Left lung (tissue), 10 donors: ENCODE measurements around the gene ERC2. TPM values are rescaled to one million over a fixed set of nuclear protein-coding genes. Genes with fewer than 3 reads are reported as not detected.

ENCODE experiments used
- ATAC-seq: fragments of 200-7000 bp; cut with Tn5 transposase; one replicate; pipeline ENCODE4 v1.9.1; 2020; ENCODE audit warnings: moderate library complexity
- DNase-seq, 4 donors: peaks; one replicate each; pipeline ENCODE4 v3.0.0-alpha.2; 2013 to 2020
- H3K27ac ChIP-seq, 2 donors: fragments of 200-600 bp; sonication (generic) in 1 of 2; one replicate each; pipeline versions ENCODE4 v1.5.0 to v1.8.0; 2020 to 2021
- H3K27me3 ChIP-seq, 2 donors: fragments of 200-600 bp; sonication (generic) in 1 of 2; one replicate each; pipeline versions ENCODE4 v1.5.0 to v1.8.0; 2020 to 2021
- H3K36me3 ChIP-seq, 2 donors: fragments of 200-600 bp; sonication (generic) in 1 of 2; one replicate each; pipeline versions ENCODE4 v1.5.0 to v1.8.0; 2020 to 2021
- H3K4me1 ChIP-seq, 2 donors: fragments of 200-600 bp; one replicate each; pipeline ENCODE4 v1.8.0; 2021
- H3K4me3 ChIP-seq, 2 donors: fragments of 200-600 bp; sonication (generic) in 1 of 2; one replicate each; pipeline versions ENCODE4 v1.5.0 to v1.8.0; 2020 to 2021; ENCODE audit warnings: mild to moderate bottlenecking in 1 of 2
- H3K9me3 ChIP-seq, 2 donors: fragments of 200-600 bp; sonication (generic) in 1 of 2; one replicate each; pipeline versions ENCODE4 v1.5.0 to v1.8.0; 2020 to 2021
- intact Hi-C, 2 donors: fragments of 100-400 bp; cut with DNase I; formaldehyde crosslinking; loops; one replicate each; pipeline versions ENCODE4 v1.11.2 to v1.14.2; 2022
- polyA plus RNA-seq, 6 donors: library from polyadenylated mRNA; unstranded; fragments of 120-200 nt; gene quantifications; one replicate each; pipeline ENCODE4 v1.2.1, GENCODE V29; 2013; ENCODE audit not compliant: insufficient read length in 6 of 6
- total RNA-seq, 2 donors: library from RNA; stranded (reverse); fragmentation: NEBNext Ultra II Directional; extraction: Animal tissue kit (Norgen Biotek cat#: 25700); gene quantifications; one replicate each; pipeline ENCODE4 v1.2.1, GENCODE V29; 2021
- TF ChIP-seq, protein P1 (sequence below), 2 donors: fragments of 200-600 bp; sonication (generic) in 1 of 2; IDR thresholded peaks; one replicate each; pipeline versions ENCODE4 v1.5.0 to v1.8.0; 2021; ENCODE audit warnings: antibody characterized with exemption in 2 of 2
- donor health status: DM: no; HTN: yes; CAD: no.
- donor health status: DM: no; HTN: no; CAD: no.

ERC2 gene
- total and polyA plus RNA-seq, 8 donors, result 1.6 to 3.3 (median 2.1) TPM

DNA sequence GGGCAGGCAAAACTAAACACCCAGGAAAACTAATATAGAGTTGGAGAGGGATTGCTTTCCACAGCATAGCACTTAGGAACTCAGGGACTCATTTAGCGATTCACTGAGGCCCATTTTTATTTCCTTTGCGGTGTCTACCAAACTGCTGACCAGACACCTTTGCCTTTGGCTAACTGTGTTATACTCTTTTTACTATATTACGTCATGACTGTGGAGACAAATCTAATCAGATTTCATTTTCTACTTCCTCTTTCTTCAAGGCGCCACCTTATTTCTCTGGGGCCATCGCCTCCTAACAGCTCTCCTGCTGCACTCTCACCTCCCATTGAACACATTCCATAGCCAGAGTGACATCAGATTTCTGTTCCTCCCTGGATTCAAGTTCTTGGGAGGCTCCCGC is 765.4 kb downstream of the ERC2 start:
- H3K4me1 ChIP-seq, result no peaks in the 10 kb centered on the region
- no peak for DNase-seq
- intact Hi-C loops, result no loop called here
- ATAC-seq, result no peak
- no peaks in the 10 kb centered on the region for H3K36me3 ChIP-seq
- no peaks in the 10 kb centered on the region for H3K9me3 ChIP-seq
- TF ChIP-seq, protein P1, sequence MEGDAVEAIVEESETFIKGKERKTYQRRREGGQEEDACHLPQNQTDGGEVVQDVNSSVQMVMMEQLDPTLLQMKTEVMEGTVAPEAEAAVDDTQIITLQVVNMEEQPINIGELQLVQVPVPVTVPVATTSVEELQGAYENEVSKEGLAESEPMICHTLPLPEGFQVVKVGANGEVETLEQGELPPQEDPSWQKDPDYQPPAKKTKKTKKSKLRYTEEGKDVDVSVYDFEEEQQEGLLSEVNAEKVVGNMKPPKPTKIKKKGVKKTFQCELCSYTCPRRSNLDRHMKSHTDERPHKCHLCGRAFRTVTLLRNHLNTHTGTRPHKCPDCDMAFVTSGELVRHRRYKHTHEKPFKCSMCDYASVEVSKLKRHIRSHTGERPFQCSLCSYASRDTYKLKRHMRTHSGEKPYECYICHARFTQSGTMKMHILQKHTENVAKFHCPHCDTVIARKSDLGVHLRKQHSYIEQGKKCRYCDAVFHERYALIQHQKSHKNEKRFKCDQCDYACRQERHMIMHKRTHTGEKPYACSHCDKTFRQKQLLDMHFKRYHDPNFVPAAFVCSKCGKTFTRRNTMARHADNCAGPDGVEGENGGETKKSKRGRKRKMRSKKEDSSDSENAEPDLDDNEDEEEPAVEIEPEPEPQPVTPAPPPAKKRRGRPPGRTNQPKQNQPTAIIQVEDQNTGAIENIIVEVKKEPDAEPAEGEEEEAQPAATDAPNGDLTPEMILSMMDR (IDR thresholded peaks at IDR 0.05), result no peak
- no peak overlapping the region for H3K27ac ChIP-seq
- peaks cover 0 to 7% of the 10 kb centered on the region in 2 donors for H3K27me3 ChIP-seq
- no peak overlapping the region for H3K4me3 ChIP-seq

DNA sequence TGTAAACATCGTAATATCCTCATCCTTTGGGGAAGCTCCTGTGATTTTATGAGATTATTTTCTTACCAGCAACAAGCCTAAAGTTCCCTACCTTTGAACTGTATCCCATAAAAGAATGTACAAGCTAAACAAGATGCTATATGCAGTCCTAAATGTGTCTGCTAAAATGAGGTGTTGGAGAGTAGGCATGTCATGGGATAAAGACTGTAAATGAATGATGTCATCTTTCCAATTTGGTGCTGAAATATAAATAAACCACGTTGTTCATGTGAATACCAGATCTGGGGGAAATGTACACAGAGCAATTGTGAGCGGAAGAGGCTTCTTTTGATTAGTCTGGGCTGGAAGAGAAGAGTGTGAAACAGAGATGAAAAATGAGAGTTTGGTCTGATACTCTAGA is 766.3 kb downstream of the ERC2 start:
- H3K36me3 ChIP-seq, result no peaks in the 10 kb centered on the region
- H3K4me1 ChIP-seq, result no peaks in the 10 kb centered on the region
- DNase-seq (no peak), ATAC-seq (no peak)
- TF ChIP-seq, protein P1 (IDR thresholded peaks at IDR 0.05), result no peak
- no peaks in the 10 kb centered on the region for H3K9me3 ChIP-seq
- peaks cover 0 to 3% of the 10 kb centered on the region in 2 donors for H3K27me3 ChIP-seq
- no peak overlapping the region for H3K4me3 ChIP-seq
- no peak overlapping the region for H3K27ac ChIP-seq
- intact Hi-C loops, result no loop called here

DNA sequence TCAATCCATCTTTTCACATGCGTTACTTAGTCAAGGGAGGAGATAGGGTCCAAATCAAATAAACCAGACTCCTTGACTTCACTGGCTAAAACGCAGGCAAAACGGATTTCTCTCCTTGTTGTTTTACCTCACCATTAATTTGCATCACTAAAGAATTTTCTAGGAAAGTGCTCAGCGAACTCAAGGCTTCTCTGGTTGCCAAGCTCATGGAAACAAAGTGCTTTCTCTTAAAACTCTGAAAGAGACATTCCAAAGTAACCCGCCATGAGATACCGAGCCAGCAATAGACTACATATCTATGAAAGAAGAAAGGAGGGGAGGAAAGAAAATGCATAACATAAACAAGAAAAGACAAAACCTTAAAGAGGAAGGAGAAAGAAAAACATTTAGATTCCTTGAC is 769.4 kb downstream of the ERC2 start:
- intact Hi-C loops, result no loop called here

DNA sequence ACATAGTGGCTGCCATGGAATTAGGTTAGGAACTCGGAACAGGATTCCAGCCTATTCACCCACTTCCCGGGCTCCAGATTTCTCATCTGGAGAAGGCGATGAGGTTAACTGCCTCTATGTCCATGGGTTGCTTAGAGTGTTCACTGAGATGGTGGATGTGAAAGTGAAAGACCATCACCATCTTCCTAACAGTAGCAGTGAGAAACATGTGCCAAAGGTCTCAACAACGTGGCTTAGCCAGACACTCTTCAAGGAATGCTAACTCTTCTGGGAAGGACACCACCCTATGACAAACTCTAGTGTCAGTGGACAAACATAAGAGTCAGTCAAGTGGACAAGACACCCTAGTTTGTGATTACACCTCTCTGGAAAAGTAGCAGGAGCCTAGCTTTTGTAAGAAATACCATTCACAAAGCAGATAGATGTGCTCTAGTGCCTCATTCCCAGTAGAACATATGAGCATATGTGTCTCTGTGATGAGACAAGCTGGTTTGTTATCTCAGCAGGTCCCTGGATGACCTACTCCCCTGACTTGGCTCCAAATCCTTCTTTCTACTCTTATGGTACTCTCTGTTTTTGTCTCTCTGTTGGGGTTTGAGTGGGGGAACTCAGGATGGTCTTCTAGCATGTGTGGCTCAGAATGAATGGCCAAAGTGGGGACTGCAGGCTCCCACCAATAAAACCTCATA is 770.9 kb downstream of the ERC2 start:
- no peak for ATAC-seq
- Histone ChIP-seq H3K9me3 (no peaks in the 10 kb centered on the region), H3K36me3 (no peaks in the 10 kb centered on the region), H3K4me3 (no peak overlapping the region), H3K27me3 (no peaks in the 10 kb centered on the region), H3K27ac (no peak overlapping the region), H3K4me1 (no peaks in the 10 kb centered on the region)
- intact Hi-C loops, result no loop called here
- TF ChIP-seq, protein P1 (IDR thresholded peaks at IDR 0.05), result no peak
- DNase-seq, result no peak

More for the DNA sequence above, 769.4 kb downstream of the ERC2 start:
- no peak overlapping the region for H3K4me3 ChIP-seq
- DNase-seq, result no peak
- H3K4me1 ChIP-seq, result no peaks in the 10 kb centered on the region
- H3K36me3 ChIP-seq, result no peaks in the 10 kb centered on the region
- H3K9me3 ChIP-seq, result no peaks in the 10 kb centered on the region
- no peak for ATAC-seq
- TF ChIP-seq, protein P1 (IDR thresholded peaks at IDR 0.05), result no peak
- H3K27me3 ChIP-seq, result no peaks in the 10 kb centered on the region
- no peak overlapping the region for H3K27ac ChIP-seq

DNA sequence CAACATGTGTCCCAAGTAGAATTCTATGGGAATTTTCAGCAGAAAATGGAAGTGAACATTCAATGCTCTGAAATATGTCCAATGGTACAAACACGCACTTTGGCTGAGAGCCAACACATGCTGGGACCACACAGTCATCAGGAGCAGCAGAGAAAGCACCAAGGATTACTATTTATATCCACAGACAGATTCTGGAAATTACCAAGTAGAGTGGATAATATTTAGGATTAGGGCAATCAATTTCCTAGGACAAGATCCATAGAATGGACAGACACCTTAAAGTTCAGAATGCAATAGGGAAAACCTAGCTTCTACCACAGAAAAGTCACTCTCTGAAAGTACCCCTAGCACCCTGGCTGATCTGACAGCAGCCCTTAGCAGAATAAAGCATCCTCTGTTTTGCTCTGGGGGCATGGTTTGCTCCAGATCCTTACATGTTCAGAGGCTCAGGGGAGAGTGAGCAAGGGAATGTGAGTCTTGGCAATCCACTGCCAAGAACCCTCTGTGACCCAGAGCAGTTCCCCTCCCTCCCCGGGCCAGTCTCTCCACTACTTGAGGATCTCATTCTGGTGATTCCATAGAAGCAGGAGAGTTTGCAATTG is 775.2 kb downstream of the ERC2 start:
- no peak for DNase-seq

More for the DNA sequence above, 775.2 kb downstream of the ERC2 start:
- intact Hi-C loops, result no loop called here
- no peaks in the 10 kb centered on the region for H3K27me3 ChIP-seq
- H3K27ac ChIP-seq, result no peak overlapping the region
- no peaks in the 10 kb centered on the region for H3K36me3 ChIP-seq
- no peak overlapping the region for H3K4me3 ChIP-seq
- no peaks in the 10 kb centered on the region for H3K4me1 ChIP-seq
- TF ChIP-seq, protein P1 (IDR thresholded peaks at IDR 0.05), result no peak
- no peaks in the 10 kb centered on the region for H3K9me3 ChIP-seq
- peak; percentile 7 for ATAC-seq
